ENCODE results near the gene TULP3. TPM values are rescaled to one million over a fixed set of nuclear protein-coding genes. Genes with fewer than 3 reads are reported as not detected.

The TULP3 gene
- total RNA-seq, 1 experiment from 2014 or later, result 11.7 TPM

- Histone ChIP-seq H2AFZ (ENCODE audit: low read length) (no peak overlapping the region), H3K4me2 (ENCODE audit: low read depth, low read length, poor library complexity, severe bottlenecking) (no peak overlapping the region), H3K36me3 (ENCODE audit: insufficient read depth, low read length) (peaks cover 14% of the 10 kb centered on the region; the same call in 1 of the 2 replicates), H4K20me1 (ENCODE audit: insufficient read depth, low read depth, low read length) (no peaks in the 10 kb centered on the region), H3K27me3 (ENCODE audit: low read length) (no peaks in the 10 kb centered on the region), H3K9ac (ENCODE audit: low read length) (no peak overlapping the region), H3K4me1 (ENCODE audit: low read length) (peaks cover 22% of the 10 kb centered on the region), H3K4me3 (ENCODE audit: low read length) (no peak overlapping the region), H3K9me3 (ENCODE audit: low read length) (no peaks in the 10 kb centered on the region), H3K9me2 (replicated peaks; ENCODE audit: insufficient read depth, low read length) (no peaks in the 10 kb centered on the region), H3K79me2 (ENCODE audit: low read length) (no peaks in the 10 kb centered on the region), H3K27ac (ENCODE audit: low read length) (no peak overlapping the region)
- no peak for DNase-seq
These were observed 35.8 kb upstream of the TULP3 start for GRCh38 chr12:2854669-2855453.

DNA sequence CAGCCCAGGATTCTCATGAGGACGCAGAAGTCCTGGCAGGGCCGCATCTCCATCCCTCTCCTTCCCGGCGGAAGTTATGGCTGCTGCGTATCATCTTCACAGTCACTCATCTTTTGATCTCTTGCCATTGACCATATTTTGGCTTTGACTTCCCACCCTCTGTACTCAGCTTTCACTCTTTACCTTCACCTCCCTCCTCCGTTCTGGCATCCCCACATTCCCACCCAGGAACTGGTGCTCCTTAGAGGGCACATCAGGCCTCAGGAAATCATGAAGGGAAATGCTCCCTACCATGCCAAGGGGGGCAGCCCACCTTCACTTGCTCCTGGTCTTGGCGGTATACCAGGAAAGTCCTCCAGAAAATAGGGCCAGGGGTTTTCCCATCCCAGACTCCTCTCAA, 35.1 kb upstream of the TULP3 start:
- Histone ChIP-seq H3K4me2 (ENCODE audit: low read depth, low read length, poor library complexity, severe bottlenecking) (no peak overlapping the region), H3K9ac (ENCODE audit: low read length) (no peak overlapping the region), H3K4me3 (ENCODE audit: low read length) (no peak overlapping the region), H4K20me1 (ENCODE audit: insufficient read depth, low read depth, low read length) (no peaks in the 10 kb centered on the region), H3K9me2 (replicated peaks; ENCODE audit: insufficient read depth, low read length) (no peaks in the 10 kb centered on the region), H3K4me1 (ENCODE audit: low read length) (peaks cover 22% of the 10 kb centered on the region), H3K79me2 (ENCODE audit: low read length) (no peaks in the 10 kb centered on the region), H3K27me3 (ENCODE audit: low read length) (no peaks in the 10 kb centered on the region), H3K36me3 (ENCODE audit: insufficient read depth, low read length) (peaks cover 14% of the 10 kb centered on the region; the same call in 1 of the 2 replicates), H3K9me3 (ENCODE audit: low read length) (no peaks in the 10 kb centered on the region), H3K27ac (ENCODE audit: low read length) (no peak overlapping the region), H2AFZ (ENCODE audit: low read length) (no peak overlapping the region)
- no peak for DNase-seq

GRCh38 chr12:2856051-2856450, 34.6 kb upstream of the TULP3 start:
- peak; percentile 48 for DNase-seq
- peaks cover 22% of the 10 kb centered on the region for H3K4me1 ChIP-seq (ENCODE audit: low read length)
- H2AFZ ChIP-seq (ENCODE audit: low read length), result no peak overlapping the region
- peaks cover 14% of the 10 kb centered on the region; the same call in 1 of the 2 replicates for H3K36me3 ChIP-seq (ENCODE audit: insufficient read depth, low read length)
- H3K9ac ChIP-seq (ENCODE audit: low read length), result no peak overlapping the region
- H3K27ac ChIP-seq (ENCODE audit: low read length), result no peak overlapping the region
- H3K4me2 ChIP-seq (ENCODE audit: low read depth, low read length, poor library complexity, severe bottlenecking), result no peak overlapping the region
- no peaks in the 10 kb centered on the region for H3K9me2 ChIP-seq (replicated peaks; ENCODE audit: insufficient read depth, low read length)
- H3K4me3 ChIP-seq (ENCODE audit: low read length), result no peak overlapping the region
- no peaks in the 10 kb centered on the region for H3K79me2 ChIP-seq (ENCODE audit: low read length)
- no peaks in the 10 kb centered on the region for H3K9me3 ChIP-seq (ENCODE audit: low read length)
- H4K20me1 ChIP-seq (ENCODE audit: insufficient read depth, low read depth, low read length), result no peaks in the 10 kb centered on the region
- H3K27me3 ChIP-seq (ENCODE audit: low read length), result no peaks in the 10 kb centered on the region

- H4K20me1 ChIP-seq (ENCODE audit: insufficient read depth, low read depth, low read length), result no peaks in the 10 kb centered on the region
- H3K9me3 ChIP-seq (ENCODE audit: low read length), result no peaks in the 10 kb centered on the region
- peaks cover 22% of the 10 kb centered on the region for H3K4me1 ChIP-seq (ENCODE audit: low read length)
- H3K4me2 ChIP-seq (ENCODE audit: low read depth, low read length, poor library complexity, severe bottlenecking), result no peak within 1 kb of the TSS
- no peak within 1 kb of the TSS for H2AFZ ChIP-seq (ENCODE audit: low read length)
- peak within 1 kb of the TSS; percentile 49 for H3K27ac ChIP-seq (ENCODE audit: low read length)
- no peaks in the 10 kb centered on the region for H3K79me2 ChIP-seq (ENCODE audit: low read length)
- no peaks in the 10 kb centered on the region for H3K9me2 ChIP-seq (replicated peaks; ENCODE audit: insufficient read depth, low read length)
- H3K36me3 ChIP-seq (ENCODE audit: insufficient read depth, low read length), result peaks cover 14% of the 10 kb centered on the region; the same call in 1 of the 2 replicates
- no peak within 1 kb of the TSS for H3K4me3 ChIP-seq (ENCODE audit: low read length)
- H3K27me3 ChIP-seq (ENCODE audit: low read length), result no peaks in the 10 kb centered on the region
- peak; percentile 70 for DNase-seq
- H3K9ac ChIP-seq (ENCODE audit: low read length), result peak within 1 kb of the TSS; percentile 32; the same call in 1 of the 2 replicates
These were observed 33.7 kb upstream of the TULP3 start, which contains the start of gene TEX52 for GRCh38 chr12:2857021-2857431. TEX52 (minus strand) TSS chr12:2857039; CDS start chr12:2857026, 13 bp downstream.

- H4K20me1 ChIP-seq (ENCODE audit: insufficient read depth, low read depth, low read length), result no peaks in the 10 kb centered on the region
- no peak overlapping the region for H3K9ac ChIP-seq (ENCODE audit: low read length)
- peak overlapping the region; percentile 49 for H3K27ac ChIP-seq (ENCODE audit: low read length)
- H3K36me3 ChIP-seq (ENCODE audit: insufficient read depth, low read length), result peaks cover 14% of the 10 kb centered on the region; the same call in 1 of the 2 replicates
- DNase-seq, result peak; percentile 39
- H3K79me2 ChIP-seq (ENCODE audit: low read length), result no peaks in the 10 kb centered on the region
- no peak overlapping the region for H3K4me2 ChIP-seq (ENCODE audit: low read depth, low read length, poor library complexity, severe bottlenecking)
- H3K4me3 ChIP-seq (ENCODE audit: low read length), result no peak overlapping the region
- H3K9me2 ChIP-seq (replicated peaks; ENCODE audit: insufficient read depth, low read length), result no peaks in the 10 kb centered on the region
- peaks cover 22% of the 10 kb centered on the region for H3K4me1 ChIP-seq (ENCODE audit: low read length)
- no peaks in the 10 kb centered on the region for H3K27me3 ChIP-seq (ENCODE audit: low read length)
- no peaks in the 10 kb centered on the region for H3K9me3 ChIP-seq (ENCODE audit: low read length)
- no peak overlapping the region for H2AFZ ChIP-seq (ENCODE audit: low read length)
These were observed 33.1 kb upstream of the TULP3 start for GRCh38 chr12:2857576-2857975.

- H3K4me2 ChIP-seq (ENCODE audit: low read depth, low read length, poor library complexity, severe bottlenecking), result no peak overlapping the region
- no peaks in the 10 kb centered on the region for H3K9me3 ChIP-seq (ENCODE audit: low read length)
- H3K4me3 ChIP-seq (ENCODE audit: low read length), result no peak overlapping the region
- peaks cover 22% of the 10 kb centered on the region for H3K4me1 ChIP-seq (ENCODE audit: low read length)
- DNase-seq, result peak; percentile 44
- no peak overlapping the region for H3K27ac ChIP-seq (ENCODE audit: low read length)
- no peaks in the 10 kb centered on the region for H3K79me2 ChIP-seq (ENCODE audit: low read length)
- H3K9me2 ChIP-seq (replicated peaks; ENCODE audit: insufficient read depth, low read length), result no peaks in the 10 kb centered on the region
- no peaks in the 10 kb centered on the region for H3K27me3 ChIP-seq (ENCODE audit: low read length)
- H3K9ac ChIP-seq (ENCODE audit: low read length), result no peak overlapping the region
- no peaks in the 10 kb centered on the region for H4K20me1 ChIP-seq (ENCODE audit: insufficient read depth, low read depth, low read length)
- no peak overlapping the region for H2AFZ ChIP-seq (ENCODE audit: low read length)
- H3K36me3 ChIP-seq (ENCODE audit: insufficient read depth, low read length), result peaks cover 19% of the 10 kb centered on the region
These were observed 32.4 kb upstream of the TULP3 start for GRCh38 chr12:2858334-2858733.

GRCh38 chr12:2858944-2859421, 31.7 kb upstream of the TULP3 start:
- no peaks in the 10 kb centered on the region for H3K9me2 ChIP-seq (replicated peaks; ENCODE audit: insufficient read depth, low read length)
- no peaks in the 10 kb centered on the region for H3K79me2 ChIP-seq (ENCODE audit: low read length)
- peaks cover 20% of the 10 kb centered on the region for H3K36me3 ChIP-seq (ENCODE audit: insufficient read depth, low read length)
- H3K9ac ChIP-seq (ENCODE audit: low read length), result no peak overlapping the region
- H3K27me3 ChIP-seq (ENCODE audit: low read length), result no peaks in the 10 kb centered on the region
- no peak overlapping the region for H2AFZ ChIP-seq (ENCODE audit: low read length)
- H3K4me2 ChIP-seq (ENCODE audit: low read depth, low read length, poor library complexity, severe bottlenecking), result no peak overlapping the region
- H4K20me1 ChIP-seq (ENCODE audit: insufficient read depth, low read depth, low read length), result no peaks in the 10 kb centered on the region
- peaks cover 22% of the 10 kb centered on the region for H3K4me1 ChIP-seq (ENCODE audit: low read length)
- no peak overlapping the region for H3K4me3 ChIP-seq (ENCODE audit: low read length)
- H3K27ac ChIP-seq (ENCODE audit: low read length), result no peak overlapping the region
- peak; percentile 38 for DNase-seq
- H3K9me3 ChIP-seq (ENCODE audit: low read length), result no peaks in the 10 kb centered on the region

DNA sequence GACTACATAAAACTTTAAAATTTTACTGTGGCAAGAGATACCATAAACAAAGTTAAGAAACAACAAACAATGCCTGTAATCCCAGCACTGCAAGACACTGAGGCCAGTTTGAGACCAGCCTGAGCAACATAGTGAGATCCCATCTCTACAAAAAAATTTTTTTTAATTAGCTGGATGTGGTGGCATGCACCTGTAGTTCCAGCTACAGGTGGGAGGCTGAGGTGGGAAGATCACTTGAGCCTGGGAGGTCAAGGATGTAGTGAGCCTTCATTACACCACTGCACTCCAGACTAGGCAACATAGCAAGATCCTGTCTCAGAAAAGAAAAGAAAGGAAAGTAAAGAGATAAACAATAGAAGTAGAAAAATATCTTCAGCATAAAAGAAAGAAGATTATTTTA, 30.5 kb upstream of the TULP3 start:
- peaks cover 27% of the 10 kb centered on the region for H3K36me3 ChIP-seq (ENCODE audit: insufficient read depth, low read length)
- H3K4me3 ChIP-seq (ENCODE audit: low read length), result no peak overlapping the region
- no peaks in the 10 kb centered on the region for H4K20me1 ChIP-seq (ENCODE audit: insufficient read depth, low read depth, low read length)
- no peak overlapping the region for H3K4me2 ChIP-seq (ENCODE audit: low read depth, low read length, poor library complexity, severe bottlenecking)
- H3K9me3 ChIP-seq (ENCODE audit: low read length), result no peaks in the 10 kb centered on the region
- H3K9me2 ChIP-seq (replicated peaks; ENCODE audit: insufficient read depth, low read length), result no peaks in the 10 kb centered on the region
- H3K27ac ChIP-seq (ENCODE audit: low read length), result no peak overlapping the region
- no peak overlapping the region for H2AFZ ChIP-seq (ENCODE audit: low read length)
- no peak for DNase-seq
- H3K79me2 ChIP-seq (ENCODE audit: low read length), result no peaks in the 10 kb centered on the region
- no peak overlapping the region for H3K9ac ChIP-seq (ENCODE audit: low read length)
- peaks cover 22% of the 10 kb centered on the region for H3K4me1 ChIP-seq (ENCODE audit: low read length)
- no peaks in the 10 kb centered on the region for H3K27me3 ChIP-seq (ENCODE audit: low read length)
